ENCODE results near the gene PCCA.
"Not testable (repeated sequence)": the region's sequence is repeated elsewhere in the genome, so short reads cannot be mapped to it uniquely, and the experiment has no call there.

Gene PCCA

GRCh38 chr13:100305398-100305797, 216.5 kb downstream of the PCCA start:
- DNase-seq (no peak), ATAC-seq (no peak)

- ATAC-seq (no peak), DNase-seq (no peak)
Observed at GRCh38 chr13:100306030-100306429, 217.1 kb downstream of the PCCA start.

GRCh38 chr13:100306434-100306999, 217.6 kb downstream of the PCCA start:
- DNase-seq, result no peak
- ATAC-seq, result no peak

- DNase-seq, result no peak
- ATAC-seq, result no peak
Observed at GRCh38 chr13:100314132-100314910, 225.4 kb downstream of the PCCA start.

GRCh38 chr13:100315522-100315921, 226.6 kb downstream of the PCCA start:
- DNase-seq, result no peak
- ATAC-seq, result no peak

GRCh38 chr13:100318473-100318872, 229.6 kb downstream of the PCCA start:
- ATAC-seq, DNase-seq: not testable (repeated sequence)

- DNase-seq (no peak), ATAC-seq (no peak)
Observed at GRCh38 chr13:100323937-100324336, 235.0 kb downstream of the PCCA start.

GRCh38 chr13:100330662-100331061, 241.8 kb downstream of the PCCA start:
- DNase-seq (no peak), ATAC-seq (no peak)

GRCh38 chr13:100333141-100333540, 244.2 kb downstream of the PCCA start:
- ATAC-seq (no peak), DNase-seq (no peak)

- ATAC-seq, result no peak
- DNase-seq, result no peak
Observed at GRCh38 chr13:100334214-100334613, 245.3 kb downstream of the PCCA start.

GRCh38 chr13:100336795-100337516, 248.1 kb downstream of the PCCA start:
- DNase-seq (no peak), ATAC-seq (no peak)

- ATAC-seq (no peak), DNase-seq (no peak)
Observed at GRCh38 chr13:100338275-100338674, 249.4 kb downstream of the PCCA start.

- no peak for DNase-seq
- no peak for ATAC-seq
Observed at GRCh38 chr13:100339411-100339940, 250.6 kb downstream of the PCCA start.

- ATAC-seq (no peak), DNase-seq (no peak)
Observed at GRCh38 chr13:100340865-100341264, 252.0 kb downstream of the PCCA start.

GRCh38 chr13:100341327-100341726, 252.4 kb downstream of the PCCA start:
- DNase-seq, result no peak
- ATAC-seq, result no peak

GRCh38 chr13:100344544-100344943, 255.7 kb downstream of the PCCA start:
- no peak for DNase-seq
- ATAC-seq, result no peak

- no peak for ATAC-seq
Observed at GRCh38 chr13:100347968-100348367, 259.1 kb downstream of the PCCA start.

GRCh38 chr13:100349594-100349993, 260.7 kb downstream of the PCCA start:
- no peak for DNase-seq
- ATAC-seq, result no peak

More at GRCh38 chr13:100347968-100348367, 259.1 kb downstream of the PCCA start:
- DNase-seq, result no peak

GRCh38 chr13:100350601-100351000, 261.7 kb downstream of the PCCA start:
- DNase-seq, result no peak

GRCh38 chr13:100356426-100356825, 267.5 kb downstream of the PCCA start:
- ATAC-seq, result no peak
- DNase-seq, result no peak

More at GRCh38 chr13:100350601-100351000, 261.7 kb downstream of the PCCA start:
- no peak for ATAC-seq

- DNase-seq (no peak), ATAC-seq (no peak)
Observed at GRCh38 chr13:100356889-100357288, 268.0 kb downstream of the PCCA start.

GRCh38 chr13:100357764-100358163, 268.9 kb downstream of the PCCA start:
- DNase-seq, result no peak
- ATAC-seq, result no peak

- no peak for DNase-seq
Observed at GRCh38 chr13:100361504-100361903, 272.6 kb downstream of the PCCA start.

More at GRCh38 chr13:100361504-100361903, 272.6 kb downstream of the PCCA start:
- ATAC-seq, result no peak
